GM12873 (cell line): ENCODE measurements around the gene COQ10B.

Experiments
- TF ChIP-seq, protein P1 (sequence below): IDR thresholded peaks from 2 replicates; pipeline ENCODE4 v1.5.1; 2012; ENCODE audit warnings: low read depth, mild to moderate bottlenecking, moderate library complexity, low read length, control low read depth; ENCODE audit not compliant: insufficient read depth; ENCODE audit errors: missing control alignments

COQ10B gene

DNA sequence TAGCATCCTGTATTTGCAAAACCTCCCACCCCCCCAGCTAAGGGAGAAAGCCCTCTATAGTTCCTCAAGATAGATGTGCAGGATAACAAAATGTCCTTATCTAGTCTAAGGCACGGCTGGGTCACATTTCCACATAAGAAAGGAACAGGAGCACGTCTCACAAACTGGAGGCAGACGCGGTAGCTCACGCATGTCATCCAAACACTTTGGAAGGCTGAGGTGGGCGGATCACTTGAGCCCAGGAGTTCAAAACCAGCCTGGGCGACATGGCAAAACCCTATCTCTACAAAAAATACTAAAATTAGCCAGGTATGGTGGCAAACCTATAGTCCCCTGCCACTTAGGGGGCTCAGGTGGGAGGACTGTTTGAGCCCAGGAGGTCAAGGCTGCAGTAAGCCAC is 27.8 kb upstream of the COQ10B start:
- TF ChIP-seq, protein P1, sequence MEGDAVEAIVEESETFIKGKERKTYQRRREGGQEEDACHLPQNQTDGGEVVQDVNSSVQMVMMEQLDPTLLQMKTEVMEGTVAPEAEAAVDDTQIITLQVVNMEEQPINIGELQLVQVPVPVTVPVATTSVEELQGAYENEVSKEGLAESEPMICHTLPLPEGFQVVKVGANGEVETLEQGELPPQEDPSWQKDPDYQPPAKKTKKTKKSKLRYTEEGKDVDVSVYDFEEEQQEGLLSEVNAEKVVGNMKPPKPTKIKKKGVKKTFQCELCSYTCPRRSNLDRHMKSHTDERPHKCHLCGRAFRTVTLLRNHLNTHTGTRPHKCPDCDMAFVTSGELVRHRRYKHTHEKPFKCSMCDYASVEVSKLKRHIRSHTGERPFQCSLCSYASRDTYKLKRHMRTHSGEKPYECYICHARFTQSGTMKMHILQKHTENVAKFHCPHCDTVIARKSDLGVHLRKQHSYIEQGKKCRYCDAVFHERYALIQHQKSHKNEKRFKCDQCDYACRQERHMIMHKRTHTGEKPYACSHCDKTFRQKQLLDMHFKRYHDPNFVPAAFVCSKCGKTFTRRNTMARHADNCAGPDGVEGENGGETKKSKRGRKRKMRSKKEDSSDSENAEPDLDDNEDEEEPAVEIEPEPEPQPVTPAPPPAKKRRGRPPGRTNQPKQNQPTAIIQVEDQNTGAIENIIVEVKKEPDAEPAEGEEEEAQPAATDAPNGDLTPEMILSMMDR: no peak

DNA sequence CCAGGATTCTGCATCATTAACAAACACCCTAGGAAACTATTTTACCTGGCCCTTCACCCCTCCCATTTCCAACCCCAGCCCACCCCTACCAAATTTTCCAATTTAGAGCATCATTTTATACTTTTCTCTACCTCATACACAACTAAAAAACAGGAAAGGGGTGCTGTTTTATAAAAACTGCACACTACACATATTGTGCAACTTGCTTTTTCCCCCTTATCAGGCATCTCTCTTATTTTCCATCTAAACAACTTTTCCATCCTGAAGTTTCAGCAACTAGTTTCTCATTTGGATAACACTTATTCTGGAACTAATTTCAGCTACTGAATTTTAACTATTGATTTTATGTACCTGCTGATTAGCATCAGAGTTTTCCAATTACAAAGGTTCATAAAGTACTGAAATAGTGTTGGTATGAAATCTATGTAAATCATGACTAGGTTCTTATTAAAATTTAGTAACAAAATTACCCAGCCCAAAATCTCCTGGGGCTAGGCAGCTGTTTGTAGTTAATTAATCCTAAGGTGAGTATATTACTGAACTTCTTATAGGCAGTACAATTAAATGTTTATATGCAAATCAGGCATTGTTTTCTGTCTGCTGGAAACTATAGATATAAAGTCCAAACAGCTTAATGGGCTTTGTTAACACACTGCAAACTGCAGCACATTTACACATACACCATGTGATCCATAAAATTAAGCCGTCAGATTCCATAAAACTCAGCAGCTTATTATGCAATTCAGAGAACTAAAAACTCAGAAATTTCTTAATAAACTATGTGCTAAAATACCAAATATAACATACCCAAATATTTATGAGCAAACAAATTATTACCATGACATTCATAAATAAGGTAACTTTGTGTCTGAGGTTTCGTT is 26.4 kb upstream of the COQ10B start:
- TF ChIP-seq, protein P1: no peak

DNA sequence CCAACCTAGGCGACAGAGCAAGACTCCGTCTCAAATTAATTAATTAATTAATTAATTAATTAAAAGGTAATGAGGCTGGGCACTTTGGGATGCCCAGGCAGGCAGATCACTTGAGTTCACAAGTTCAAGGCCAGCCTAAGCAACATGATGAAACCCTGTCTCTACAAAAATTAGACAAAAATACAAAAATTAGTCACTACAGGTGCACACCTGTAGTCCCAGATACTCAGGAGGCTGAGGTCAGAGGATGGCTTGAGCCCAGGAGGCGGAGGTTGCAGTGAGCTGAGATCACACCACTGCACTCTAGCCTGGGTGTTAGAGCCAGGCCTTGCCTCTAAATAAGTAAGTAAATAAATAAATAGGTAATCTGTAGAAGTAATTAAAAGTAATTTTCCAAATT is 25.4 kb upstream of the COQ10B start:
- TF ChIP-seq, protein P1: no peak

DNA sequence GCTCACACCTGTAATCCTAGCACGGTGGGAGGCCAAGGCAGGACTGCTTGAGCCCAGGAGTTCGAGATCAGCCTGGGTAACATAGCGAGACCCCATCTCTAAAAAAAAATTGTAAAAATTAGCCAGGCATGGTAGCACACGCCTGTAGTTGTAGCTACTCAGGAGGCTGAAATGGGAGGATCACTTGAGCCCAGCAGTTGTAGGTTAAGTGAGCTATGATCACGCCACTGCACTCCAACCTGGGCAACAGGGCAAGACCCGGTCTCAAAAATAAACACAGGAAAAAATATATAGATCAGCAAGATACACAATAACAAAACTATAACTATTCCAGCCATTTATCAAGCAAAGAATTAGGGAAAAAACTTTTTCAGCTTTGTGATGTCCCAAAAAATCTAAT is 21.5 kb upstream of the COQ10B start:
- TF ChIP-seq, protein P1: no peak

DNA sequence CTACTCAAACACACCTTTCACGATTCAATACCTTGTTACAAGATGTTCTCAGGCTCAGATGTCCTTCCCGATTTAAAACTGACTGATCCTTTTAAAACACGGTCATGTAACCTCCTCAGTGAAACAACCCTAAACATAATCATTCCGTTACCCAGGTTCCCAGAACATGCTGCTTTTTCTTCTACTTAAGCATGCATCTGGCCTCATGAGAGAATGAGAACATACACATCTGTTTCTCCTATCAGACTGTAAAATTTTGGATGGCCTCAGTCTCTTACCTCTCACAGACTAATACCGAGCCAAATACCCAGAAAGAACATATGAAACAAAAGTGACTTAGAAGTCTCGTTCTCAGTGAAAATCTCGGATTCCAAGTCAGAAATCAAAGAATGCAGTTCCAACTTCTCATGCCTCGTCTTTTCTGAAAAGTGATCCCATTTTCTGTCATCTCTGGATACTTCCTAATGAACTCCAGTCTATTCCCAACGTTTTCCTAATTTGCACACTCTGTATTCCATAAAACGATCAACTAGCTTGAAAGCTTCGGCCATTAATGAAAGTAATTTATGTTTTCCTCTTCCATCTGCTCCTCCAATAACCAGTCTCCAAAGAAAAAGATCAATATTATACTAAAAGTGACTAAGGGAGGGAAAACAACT is 19.4 kb upstream of the COQ10B start:
- TF ChIP-seq, protein P1: no peak

DNA sequence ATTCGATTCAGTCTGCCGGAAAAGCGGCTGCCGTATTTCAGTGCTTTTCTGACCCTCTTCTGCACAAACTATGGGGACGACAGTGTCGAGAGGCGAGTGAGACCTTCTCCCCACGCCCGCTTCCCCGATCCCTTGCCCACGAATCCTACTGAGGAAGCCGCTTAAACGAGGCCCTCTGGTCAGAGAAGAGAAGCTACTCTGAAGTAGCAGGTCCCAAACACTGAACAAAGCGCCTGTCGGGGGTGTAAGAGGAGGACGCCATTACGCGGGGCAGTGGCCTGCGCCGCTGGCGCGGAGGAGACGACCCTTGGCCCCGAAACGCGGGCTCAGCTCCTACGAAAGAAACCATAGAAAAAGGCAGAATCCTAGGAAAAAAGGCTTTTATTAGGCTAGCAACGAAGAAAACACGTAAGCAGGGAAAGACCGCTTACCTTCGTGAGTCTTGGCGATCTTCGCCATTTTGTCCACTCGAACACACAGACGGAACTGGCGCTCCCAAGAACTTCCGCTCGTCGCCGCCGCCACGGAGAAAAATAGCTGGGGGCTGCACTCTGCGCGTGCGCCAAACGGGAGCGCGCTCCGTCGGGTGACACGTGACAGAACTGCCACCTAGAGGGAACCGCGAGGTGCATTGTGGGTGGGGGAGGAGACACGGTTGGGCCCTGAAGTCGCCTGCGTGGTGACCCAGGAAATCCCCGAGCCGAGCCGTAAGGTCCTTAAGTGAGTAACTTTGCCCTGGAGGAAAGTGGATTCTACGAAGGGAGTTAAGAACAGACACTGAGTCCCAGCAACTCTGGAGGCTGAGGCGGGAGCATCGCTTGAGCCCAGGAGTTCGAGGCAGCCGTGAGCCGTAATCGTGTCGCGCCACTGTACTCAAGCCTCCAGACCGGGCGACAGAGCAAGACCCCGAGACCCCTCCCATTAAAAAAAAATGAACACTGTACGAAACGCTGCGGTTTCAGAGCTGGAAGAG is 18.5 kb upstream of the COQ10B start, which contains the start of gene SF3B1:
Gene SF3B1, minus strand, starts transcription at position 488 of the 973 bp plus-strand sequence. Its CDS starts 29 bp downstream, at position 459.
- TF ChIP-seq, protein P1: no peak
